ENCODE measurements around the gene F2R. TPM values are rescaled to one million over a fixed set of nuclear protein-coding genes. Genes with fewer than 3 reads are reported as not detected.
A peak's percentile ranks its signal among the peaks of the same experiment; 100 is the strongest.
"Not testable (repeated sequence)": the region's sequence is repeated elsewhere in the genome, so short reads cannot be mapped to it uniquely, and the experiment has no call there.

F2R gene
- total and polyA plus RNA-seq, 9 donors = 15.3 to 42.2 (median 25.6) TPM

- H3K36me3 ChIP-seq (ENCODE audit: control insufficient read depth, insufficient read depth, low read length) = peaks cover 9% of the 10 kb centered on the region
These were observed 13.7 kb downstream of the F2R start for GRCh38 chr5:76729373-76730290.

DNA sequence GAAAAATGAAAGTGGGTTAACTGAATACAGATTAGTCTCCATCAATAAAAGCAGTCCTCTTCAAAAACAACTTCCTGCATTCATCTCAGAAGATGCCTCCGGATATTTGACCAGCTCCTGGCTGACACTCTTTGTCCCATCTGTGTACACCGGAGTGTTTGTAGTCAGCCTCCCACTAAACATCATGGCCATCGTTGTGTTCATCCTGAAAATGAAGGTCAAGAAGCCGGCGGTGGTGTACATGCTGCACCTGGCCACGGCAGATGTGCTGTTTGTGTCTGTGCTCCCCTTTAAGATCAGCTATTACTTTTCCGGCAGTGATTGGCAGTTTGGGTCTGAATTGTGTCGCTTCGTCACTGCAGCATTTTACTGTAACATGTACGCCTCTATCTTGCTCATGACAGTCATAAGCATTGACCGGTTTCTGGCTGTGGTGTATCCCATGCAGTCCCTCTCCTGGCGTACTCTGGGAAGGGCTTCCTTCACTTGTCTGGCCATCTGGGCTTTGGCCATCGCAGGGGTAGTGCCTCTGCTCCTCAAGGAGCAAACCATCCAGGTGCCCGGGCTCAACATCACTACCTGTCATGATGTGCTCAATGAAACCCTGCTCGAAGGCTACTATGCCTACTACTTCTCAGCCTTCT, 16.6 kb downstream of the F2R start:
- H3K4me3 ChIP-seq (ENCODE audit: low read length) = no peak overlapping the region
- peaks cover 9% of the 10 kb centered on the region for H3K36me3 ChIP-seq (ENCODE audit: control insufficient read depth, insufficient read depth, low read length)
- WGBS (ENCODE audit: insufficient coverage) = 95% methylated on average over 15 of the region's 15 CpGs
- H3K27me3 ChIP-seq (ENCODE audit: control insufficient read depth, insufficient read depth, low read length) = no peaks in the 10 kb centered on the region
- H3K4me1 ChIP-seq (ENCODE audit: control insufficient read depth, insufficient read depth, low read length) = no peaks in the 10 kb centered on the region
- no peak overlapping the region for H3K27ac ChIP-seq (ENCODE audit: low read length)
- no peak for DNase-seq
- peaks cover 22% of the 10 kb centered on the region for H3K9me3 ChIP-seq (replicated peaks; ENCODE audit: control insufficient read depth, low read depth, low read length)

More at GRCh38 chr5:76729373-76730290, 13.7 kb downstream of the F2R start:
- peaks cover 22% of the 10 kb centered on the region for H3K9me3 ChIP-seq (replicated peaks; ENCODE audit: control insufficient read depth, low read depth, low read length)
- DNase-seq = no peak
- no CpG with 5 or more reads among the region's 5 CpGs for WGBS (ENCODE audit: insufficient coverage)
- H3K27ac ChIP-seq (ENCODE audit: low read length) = no peak overlapping the region
- H3K4me1 ChIP-seq (ENCODE audit: control insufficient read depth, insufficient read depth, low read length) = no peaks in the 10 kb centered on the region
- no peaks in the 10 kb centered on the region for H3K27me3 ChIP-seq (ENCODE audit: control insufficient read depth, insufficient read depth, low read length)
- H3K4me3 ChIP-seq (ENCODE audit: low read length) = no peak overlapping the region

GRCh38 chr5:76733049-76733417, 17.1 kb downstream of the F2R start:
- Histone ChIP-seq H3K36me3 (ENCODE audit: control insufficient read depth, insufficient read depth, low read length) (peaks cover 9% of the 10 kb centered on the region), H3K27ac (ENCODE audit: low read length) (no peak overlapping the region), H3K9me3 (replicated peaks; ENCODE audit: control insufficient read depth, low read depth, low read length) (peaks cover 22% of the 10 kb centered on the region), H3K4me1 (ENCODE audit: control insufficient read depth, insufficient read depth, low read length) (no peaks in the 10 kb centered on the region), H3K4me3 (ENCODE audit: low read length) (no peak overlapping the region), H3K27me3 (ENCODE audit: control insufficient read depth, insufficient read depth, low read length) (no peaks in the 10 kb centered on the region)
- DNase-seq = no peak
- WGBS (ENCODE audit: insufficient coverage) = 93% methylated on average over 9 of the region's 13 CpGs

- H3K9me3 ChIP-seq (replicated peaks; ENCODE audit: control insufficient read depth, low read depth, low read length) = no peaks in the 10 kb centered on the region
- peak overlapping the region; percentile 38 for H3K27ac ChIP-seq (ENCODE audit: low read length)
- peaks cover 9% of the 10 kb centered on the region for H3K36me3 ChIP-seq (ENCODE audit: control insufficient read depth, insufficient read depth, low read length)
- no peaks in the 10 kb centered on the region for H3K27me3 ChIP-seq (ENCODE audit: control insufficient read depth, insufficient read depth, low read length)
- H3K4me1 ChIP-seq (ENCODE audit: control insufficient read depth, insufficient read depth, low read length) = peaks cover 3% of the 10 kb centered on the region
- 21% methylated on average over 2 of the region's 4 CpGs for whole genome bisulfite sequencing (ENCODE audit: insufficient coverage)
- DNase-seq = peak; percentile 32
- no peak overlapping the region for H3K4me3 ChIP-seq (ENCODE audit: low read length)
These were observed 20.0 kb downstream of the F2R start for GRCh38 chr5:76735762-76736545.

GRCh38 chr5:76736679-76737556, 21.0 kb downstream of the F2R start:
- Histone ChIP-seq H3K27ac (ENCODE audit: low read length) (peak overlapping the region; percentile 68), H3K4me3 (ENCODE audit: low read length) (no peak overlapping the region), H3K36me3 (ENCODE audit: control insufficient read depth, insufficient read depth, low read length) (peaks cover 9% of the 10 kb centered on the region), H3K27me3 (ENCODE audit: control insufficient read depth, insufficient read depth, low read length) (no peaks in the 10 kb centered on the region), H3K9me3 (replicated peaks; ENCODE audit: control insufficient read depth, low read depth, low read length) (no peaks in the 10 kb centered on the region), H3K4me1 (ENCODE audit: control insufficient read depth, insufficient read depth, low read length) (peaks cover 3% of the 10 kb centered on the region)
- peak; percentile 91 for DNase-seq
- 54% methylated on average over 4 of the region's 6 CpGs for WGBS (ENCODE audit: insufficient coverage)

DNA sequence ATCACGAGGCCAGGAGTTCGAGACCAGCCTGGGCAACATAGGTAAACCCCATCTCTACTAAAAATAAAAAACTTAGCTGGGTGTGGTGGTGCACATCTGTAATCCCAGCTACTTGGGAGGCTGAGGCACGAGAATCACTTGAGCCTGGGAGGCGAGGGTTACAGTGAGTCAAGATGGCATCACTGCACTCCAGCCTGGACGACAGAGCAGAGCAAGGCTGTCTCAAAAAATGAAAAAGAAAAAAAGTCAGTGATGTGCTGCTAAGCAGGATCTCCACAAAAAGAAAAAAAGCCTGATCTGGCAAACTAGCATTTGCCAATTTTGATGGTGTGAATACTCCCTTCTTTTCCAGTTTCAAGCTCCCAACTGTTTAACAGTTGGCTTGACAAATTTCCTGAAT, 21.9 kb downstream of the F2R start:
- Histone ChIP-seq H3K27me3 (ENCODE audit: control insufficient read depth, insufficient read depth, low read length) (no peaks in the 10 kb centered on the region), H3K4me3 (ENCODE audit: low read length) (no peak overlapping the region), H3K9me3 (replicated peaks; ENCODE audit: control insufficient read depth, low read depth, low read length) (no peaks in the 10 kb centered on the region), H3K36me3 (ENCODE audit: control insufficient read depth, insufficient read depth, low read length) (peaks cover 3% of the 10 kb centered on the region), H3K27ac (ENCODE audit: low read length) (peak overlapping the region; percentile 74), H3K4me1 (ENCODE audit: control insufficient read depth, insufficient read depth, low read length) (peaks cover 3% of the 10 kb centered on the region)
- WGBS (ENCODE audit: insufficient coverage) = 58% methylated on average over 2 of the region's 5 CpGs
- no peak for DNase-seq

DNA sequence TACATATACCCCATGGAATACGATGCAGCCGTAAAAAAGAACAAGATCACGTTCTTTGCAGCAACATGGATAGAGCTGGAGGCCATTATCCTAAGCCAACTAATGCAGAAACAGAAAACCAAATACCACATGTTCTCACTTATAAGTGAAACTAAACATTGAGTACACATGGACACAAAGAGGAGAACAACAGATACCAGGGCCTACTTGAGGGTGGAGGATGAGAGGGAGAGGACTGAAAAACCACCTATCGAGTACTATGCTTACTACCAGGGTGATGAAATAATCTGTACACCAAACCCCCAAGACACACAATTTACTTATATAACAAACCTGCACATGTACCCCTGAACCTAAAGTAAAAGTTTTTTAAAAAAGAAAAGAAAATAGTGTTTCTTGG, 25.6 kb downstream of the F2R start:
- not testable (repeated sequence) for H3K27me3 ChIP-seq (ENCODE audit: control insufficient read depth, insufficient read depth, low read length); H3K4me1 ChIP-seq (ENCODE audit: control insufficient read depth, insufficient read depth, low read length); H3K27ac ChIP-seq (ENCODE audit: low read length); H3K9me3 ChIP-seq (replicated peaks; ENCODE audit: control insufficient read depth, low read depth, low read length); H3K4me3 ChIP-seq (ENCODE audit: low read length); DNase-seq; H3K36me3 ChIP-seq (ENCODE audit: control insufficient read depth, insufficient read depth, low read length)
- no CpG with 5 or more reads among the region's 4 CpGs for WGBS (ENCODE audit: insufficient coverage)

DNA sequence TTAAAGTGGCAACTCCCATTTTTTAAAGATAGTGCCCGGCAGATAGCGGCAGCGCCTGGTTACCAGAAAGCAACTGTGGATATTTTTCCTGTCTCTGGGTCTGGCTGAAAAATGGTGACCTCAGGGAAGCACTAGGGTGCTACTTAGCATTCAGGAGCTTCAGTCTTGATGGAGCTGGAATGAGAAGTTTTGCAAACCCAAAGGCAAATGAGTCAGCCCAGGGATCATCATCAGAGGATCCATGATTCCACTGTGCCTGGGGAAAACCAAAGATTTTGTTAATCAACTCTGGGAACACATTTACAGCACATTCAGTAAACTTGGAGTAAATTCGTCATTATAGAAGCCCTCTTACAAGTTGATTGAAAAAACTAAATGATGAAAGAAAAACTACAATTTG, 26.7 kb downstream of the F2R start:
- DNase-seq = no peak
- Histone ChIP-seq H3K27me3 (ENCODE audit: control insufficient read depth, insufficient read depth, low read length) (no peaks in the 10 kb centered on the region), H3K27ac (ENCODE audit: low read length) (no peak overlapping the region), H3K4me1 (ENCODE audit: control insufficient read depth, insufficient read depth, low read length) (peaks cover 3% of the 10 kb centered on the region), H3K36me3 (ENCODE audit: control insufficient read depth, insufficient read depth, low read length) (no peaks in the 10 kb centered on the region), H3K9me3 (replicated peaks; ENCODE audit: control insufficient read depth, low read depth, low read length) (no peaks in the 10 kb centered on the region), H3K4me3 (ENCODE audit: low read length) (no peak overlapping the region)
- WGBS (ENCODE audit: insufficient coverage) = 90% methylated on average over 3 of the region's 4 CpGs

GRCh38 chr5:76744632-76745031, 28.7 kb downstream of the F2R start:
- no peaks in the 10 kb centered on the region for H3K4me1 ChIP-seq (ENCODE audit: control insufficient read depth, insufficient read depth, low read length)
- no peaks in the 10 kb centered on the region for H3K36me3 ChIP-seq (ENCODE audit: control insufficient read depth, insufficient read depth, low read length)
- H3K9me3 ChIP-seq (replicated peaks; ENCODE audit: control insufficient read depth, low read depth, low read length) = no peaks in the 10 kb centered on the region
- no peak overlapping the region for H3K4me3 ChIP-seq (ENCODE audit: low read length)
- no peaks in the 10 kb centered on the region for H3K27me3 ChIP-seq (ENCODE audit: control insufficient read depth, insufficient read depth, low read length)
- no peak for DNase-seq
- no peak overlapping the region for H3K27ac ChIP-seq (ENCODE audit: low read length)
- WGBS (ENCODE audit: insufficient coverage) = no CpG with 5 or more reads among the region's 2 CpGs

All from muscle of leg (tissue), 11 donors.